ENCODE data around the gene GAB4. TPM values are rescaled to one million over a fixed set of nuclear protein-coding genes. Genes with fewer than 3 reads are reported as not detected.

Gene GAB4
- total RNA-seq, 4 donors from 2014 or later: 0.16 to 0.61 (median 0.46) TPM; not detected in 1

GRCh38 chr22:16957781-16958180, 50.2 kb downstream of the GAB4 start:
- WGBS, 2 donors: 84 to 93% methylated on average over 5 to 6 of the region's 7 CpGs
- peak in 1 of 2 donors; percentile 39 for DNase-seq (ENCODE audit: low spot score in 2 of 2)
- intact Hi-C loops (cut with DNase I; ENCODE audit: low total_unique reads): no loop called here
- no peak overlapping the region for H3K4me3 ChIP-seq (ENCODE audit: low read depth, poor library complexity, severe bottlenecking)
- TF ChIP-seq CTCF (IDR thresholded peaks at IDR 0.05): no peak
- TF ChIP-seq POLR2A (IDR thresholded peaks at IDR 0.05): no peak

GRCh38 chr22:16956290-16956689, 51.7 kb downstream of the GAB4 start:
- intact Hi-C loops (cut with DNase I; ENCODE audit: low total_unique reads): no loop called here
- WGBS, 2 donors: 49 to 79% methylated on average over 3 to 6 of the region's 6 CpGs
- no peak overlapping the region for H3K4me3 ChIP-seq (ENCODE audit: low read depth, poor library complexity, severe bottlenecking)
- TF ChIP-seq CTCF (IDR thresholded peaks at IDR 0.05) (no peak), POLR2A (IDR thresholded peaks at IDR 0.05) (no peak)
- DNase-seq (ENCODE audit: low spot score in 2 of 2): peak in 1 of 2 donors; percentile 72

GRCh38 chr22:16955678-16956210, 52.3 kb downstream of the GAB4 start:
- TF ChIP-seq CTCF (IDR thresholded peaks at IDR 0.05) (no peak), POLR2A (IDR thresholded peaks at IDR 0.05) (no peak)
- WGBS, 2 donors: 51 to 77% methylated on average over 2 of the region's 2 CpGs
- intact Hi-C loops (cut with DNase I; ENCODE audit: low total_unique reads): no loop called here

GRCh38 chr22:16955081-16955480, 52.9 kb downstream of the GAB4 start:
- H3K4me3 ChIP-seq (ENCODE audit: low read depth, poor library complexity, severe bottlenecking): no peak overlapping the region
- 76 to 84% methylated on average over 5 of the region's 5 CpGs for WGBS, 2 donors
- DNase-seq (ENCODE audit: low spot score in 2 of 2): peak in 1 of 2 donors; percentile 59
- intact Hi-C loops (cut with DNase I; ENCODE audit: low total_unique reads): no loop called here
- TF ChIP-seq POLR2A (IDR thresholded peaks at IDR 0.05): no peak
- TF ChIP-seq CTCF (IDR thresholded peaks at IDR 0.05): no peak

More at GRCh38 chr22:16955678-16956210, 52.3 kb downstream of the GAB4 start:
- H3K4me3 ChIP-seq (ENCODE audit: low read depth, poor library complexity, severe bottlenecking): no peak overlapping the region
- peak in 1 of 2 donors; percentile 49 for DNase-seq (ENCODE audit: low spot score in 2 of 2)

GRCh38 chr22:16954060-16954403, 54.0 kb downstream of the GAB4 start:
- intact Hi-C loops (cut with DNase I; ENCODE audit: low total_unique reads): no loop called here
- WGBS, 2 donors: 84 to 87% methylated on average over 5 of the region's 5 CpGs
- TF ChIP-seq POLR2A (IDR thresholded peaks at IDR 0.05) (no peak), CTCF (IDR thresholded peaks at IDR 0.05) (no peak)
- DNase-seq (ENCODE audit: low spot score in 2 of 2): peak in 1 of 2 donors; percentile 82
- no peak overlapping the region for H3K4me3 ChIP-seq (ENCODE audit: low read depth, poor library complexity, severe bottlenecking)

All from lower leg skin (tissue), 4 donors.